A673 (cell line): Measurements from ENCODE around the gene ASB10. TPM values are rescaled to one million over a fixed set of nuclear protein-coding genes. Genes with fewer than 3 reads are reported as not detected.

Experiments
- BruUV-seq: library from RNA; stranded (reverse); fragments of 400-500 nt; replicated peaks from 2 replicates; lab custom pipeline; 2021; lab: Mats Ljungman, UMichigan
- CTCF ChIA-PET: fragments of 300-600 bp; sonication (Branson Sonifier 250); formaldehyde crosslinking; loops from one replicate; lab custom pipeline; 2022; ENCODE audit warnings: antibody characterized with exemption; lab: Charles Lee
- POLR2A ChIA-PET: fragments of 300-600 bp; sonication (Branson Sonifier 250); formaldehyde crosslinking; loops from one replicate; lab custom pipeline; 2022; ENCODE audit warnings: antibody characterized with exemption; ENCODE audit not compliant: low non-redundant PET; lab: Charles Lee
- DNase-seq: peaks from one replicate; pipeline ENCODE4 v3.0.0-alpha.2; 2015; ENCODE audit warnings: low spot score
- H3K27ac ChIP-seq: fragments of 200-600 bp; sonication (generic); 2 replicates; pipeline ENCODE4 v1.5.1; 2016; ENCODE audit warnings: mixed run types, low read depth, mild to moderate bottlenecking, mixed read lengths, antibody characterized with exemption, low read length; ENCODE audit not compliant: poor library complexity, severe bottlenecking
- H3K27me3 ChIP-seq: fragments of 200-600 bp; sonication (generic); replicated peaks from 2 replicates; pipeline ENCODE4 v1.6.1; 2017; ENCODE audit warnings: mixed run types, low read depth, mild to moderate bottlenecking, mixed read lengths, antibody characterized with exemption, low read length; ENCODE audit not compliant: insufficient read depth, poor library complexity
- H3K36me3 ChIP-seq: fragments of 200-600 bp; sonication (generic); 2 replicates; pipeline ENCODE4 v1.6.1; 2016; ENCODE audit warnings: mixed run types, mild to moderate bottlenecking, mixed read lengths, antibody characterized with exemption, low read length; ENCODE audit not compliant: insufficient read depth, poor library complexity, severe bottlenecking
- H3K4me1 ChIP-seq: fragments of 200-600 bp; sonication (generic); 2 replicates; pipeline ENCODE4 v1.6.1; 2017; ENCODE audit warnings: mixed run types, mild to moderate bottlenecking, mixed read lengths, antibody characterized with exemption, low read length; ENCODE audit not compliant: insufficient read depth, poor library complexity, severe bottlenecking
- H3K4me3 ChIP-seq: fragments of 200-600 bp; sonication (generic); 2 replicates; pipeline ENCODE4 v1.5.1; 2016; ENCODE audit warnings: low read depth, mixed run types, mild to moderate bottlenecking, mixed read lengths, low read length; ENCODE audit not compliant: poor library complexity, severe bottlenecking
- H3K9me3 ChIP-seq: fragments of 200-600 bp; sonication (generic); 2 replicates; pipeline ENCODE4 v1.6.1; 2016; ENCODE audit warnings: mixed run types, low read depth, mild to moderate bottlenecking, mixed read lengths, antibody characterized with exemption, low read length; ENCODE audit not compliant: poor library complexity, severe bottlenecking
- EZH2 ChIP-seq: fragments of 200-600 bp; sonication (generic); IDR thresholded peaks from 2 replicates; pipeline ENCODE4 v1.6.1; 2017; ENCODE audit warnings: borderline replicate concordance, low read depth, mild to moderate bottlenecking, mixed read lengths, antibody characterized with exemption, low read length; ENCODE audit not compliant: poor library complexity, severe bottlenecking
- intact Hi-C: fragments of 100-400 bp; cut with micrococcal nuclease; formaldehyde crosslinking; loops from one replicate; pipeline ENCODE4 v1.10.0; 2022; ENCODE audit not compliant: unreplicated experiment
- total RNA-seq: library from RNA; stranded (reverse); gene quantifications from 2 replicates; pipeline ENCODE4 v1.2.3, GENCODE V29; 2021
- TF ChIP-seq, protein P1 (sequence below): fragments of 300-800, 200-600 bp; sonication (generic); conservative IDR thresholded peaks from 2 replicates; pipeline ENCODE4 v1.5.1; 2017; ENCODE audit warnings: low read depth, mild to moderate bottlenecking, antibody characterized with exemption, low read length, moderate library complexity, mixed read lengths

Gene ASB10
- total RNA-seq, 1 experiment from 2014 or later: not detected

GRCh38 chr7:151157645-151158329 is 29.3 kb downstream of the ASB10 start:
- no peak for DNase-seq
- no peak overlapping the region for H3K27ac ChIP-seq
- H3K27me3 ChIP-seq: peaks cover 15% of the 10 kb centered on the region
- ChIA-PET POLR2A (no interaction called here), CTCF (no interaction called here)
- no peak overlapping the region for H3K4me3 ChIP-seq
- no peaks in the 10 kb centered on the region for H3K4me1 ChIP-seq
- no peak for TF ChIP-seq EZH2
- TF ChIP-seq, protein P1, sequence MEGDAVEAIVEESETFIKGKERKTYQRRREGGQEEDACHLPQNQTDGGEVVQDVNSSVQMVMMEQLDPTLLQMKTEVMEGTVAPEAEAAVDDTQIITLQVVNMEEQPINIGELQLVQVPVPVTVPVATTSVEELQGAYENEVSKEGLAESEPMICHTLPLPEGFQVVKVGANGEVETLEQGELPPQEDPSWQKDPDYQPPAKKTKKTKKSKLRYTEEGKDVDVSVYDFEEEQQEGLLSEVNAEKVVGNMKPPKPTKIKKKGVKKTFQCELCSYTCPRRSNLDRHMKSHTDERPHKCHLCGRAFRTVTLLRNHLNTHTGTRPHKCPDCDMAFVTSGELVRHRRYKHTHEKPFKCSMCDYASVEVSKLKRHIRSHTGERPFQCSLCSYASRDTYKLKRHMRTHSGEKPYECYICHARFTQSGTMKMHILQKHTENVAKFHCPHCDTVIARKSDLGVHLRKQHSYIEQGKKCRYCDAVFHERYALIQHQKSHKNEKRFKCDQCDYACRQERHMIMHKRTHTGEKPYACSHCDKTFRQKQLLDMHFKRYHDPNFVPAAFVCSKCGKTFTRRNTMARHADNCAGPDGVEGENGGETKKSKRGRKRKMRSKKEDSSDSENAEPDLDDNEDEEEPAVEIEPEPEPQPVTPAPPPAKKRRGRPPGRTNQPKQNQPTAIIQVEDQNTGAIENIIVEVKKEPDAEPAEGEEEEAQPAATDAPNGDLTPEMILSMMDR: no peak
- no peaks in the 10 kb centered on the region for H3K36me3 ChIP-seq
- no peaks in the 10 kb centered on the region for H3K9me3 ChIP-seq
- intact Hi-C loops: no loop called here
- BruUV-seq: no TSS peak

DNA sequence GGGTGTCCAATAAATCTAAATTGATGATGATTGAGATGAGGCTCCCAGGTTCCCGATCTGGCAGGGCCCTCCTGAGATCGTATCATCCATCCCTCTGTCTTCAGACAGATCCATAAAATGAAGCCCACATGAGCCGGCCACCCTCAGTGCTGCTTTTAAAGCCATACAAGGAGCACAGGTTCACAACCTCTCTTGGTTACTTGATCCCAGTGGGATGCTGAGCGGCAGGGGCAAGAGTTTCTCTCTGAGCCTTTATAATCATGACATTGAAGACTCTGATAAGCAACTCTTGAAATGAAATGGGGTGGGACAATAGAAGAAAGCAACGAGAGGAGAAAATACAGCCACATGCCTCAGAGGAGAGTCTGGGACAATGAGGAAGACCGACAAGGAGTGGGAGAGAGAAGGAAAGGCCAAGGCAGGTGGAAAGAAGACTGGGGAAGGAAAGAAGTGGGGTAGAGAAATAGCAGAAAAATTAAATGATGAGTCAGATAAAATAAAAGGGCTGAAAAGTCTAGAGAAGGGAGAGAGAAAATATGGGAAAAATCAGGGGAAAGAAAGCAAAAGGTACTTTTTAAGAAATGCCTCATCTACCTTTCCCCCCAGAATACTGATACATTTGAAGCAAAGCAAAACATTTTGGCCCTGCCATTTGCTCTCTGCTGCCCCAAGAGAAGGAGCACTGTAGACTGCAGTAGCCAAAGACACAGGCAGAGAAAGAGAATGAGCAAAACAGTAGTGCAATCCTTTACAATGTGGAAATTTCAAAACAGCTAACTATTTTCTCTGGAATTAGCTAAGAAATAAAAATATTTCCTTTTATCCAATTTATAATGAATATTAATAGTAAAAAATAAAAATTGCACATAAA is 34.2 kb downstream of the ASB10 start:
- CTCF ChIA-PET: interaction anchor here (0.7 kb wide), 1 partner anchor 162 kb away, joined by 6 read pairs; no protein-coding TSS in a partner anchor
- Histone ChIP-seq H3K27me3 (peaks cover 19% of the 10 kb centered on the region), H3K4me1 (no peaks in the 10 kb centered on the region), H3K4me3 (no peak overlapping the region), H3K9me3 (no peaks in the 10 kb centered on the region), H3K27ac (no peak overlapping the region), H3K36me3 (no peaks in the 10 kb centered on the region)
- intact Hi-C loops: no loop called here
- POLR2A ChIA-PET: no interaction called here
- TF ChIP-seq, protein P1: no peak
- TF ChIP-seq EZH2: no peak
- no TSS peak for BruUV-seq
- DNase-seq: no peak

GRCh38 chr7:151150388-151150787 is 36.7 kb downstream of the ASB10 start:
- CTCF ChIA-PET: no interaction called here

More at GRCh38 chr7:151150388-151150787, 36.7 kb downstream of the ASB10 start:
- Histone ChIP-seq H3K9me3 (no peaks in the 10 kb centered on the region), H3K27ac (no peak overlapping the region), H3K27me3 (peaks cover 16% of the 10 kb centered on the region), H3K36me3 (no peaks in the 10 kb centered on the region), H3K4me1 (no peaks in the 10 kb centered on the region), H3K4me3 (no peak overlapping the region)
- DNase-seq: no peak
- intact Hi-C loops: no loop called here
- no peak for TF ChIP-seq EZH2
- TF ChIP-seq, protein P1: no peak
- BruUV-seq: no TSS peak
- POLR2A ChIA-PET: no interaction called here
